PFSK-1 (cell line): Measurements from ENCODE around the gene RIPPLY1.

Experiments used
- FOXP2 ChIP-seq: optimal IDR thresholded peaks from 2 replicates; pipeline ENCODE3; 2011; ENCODE audit warnings: borderline replicate concordance, control low read depth, inconsistent platforms; ENCODE audit not compliant: insufficient read depth; ENCODE audit errors: extremely low read length, extremely low read depth
- POLR2AphosphoS5 ChIP-seq: IDR thresholded peaks from 2 replicates; pipeline ENCODE4 v1.6.1; 2012; ENCODE audit warnings: low read depth, mild to moderate bottlenecking, control low read depth, low read length, moderate library complexity
- SIN3A ChIP-seq: IDR thresholded peaks from 2 replicates; pipeline ENCODE4 v1.6.1; 2012; ENCODE audit warnings: mild to moderate bottlenecking, low read length, moderate library complexity, borderline replicate concordance; ENCODE audit not compliant: insufficient read depth
- TAF1 ChIP-seq: IDR thresholded peaks from 2 replicates; pipeline ENCODE4 v1.6.1; 2012; ENCODE audit warnings: low read length, control low read depth, borderline replicate concordance; ENCODE audit not compliant: insufficient read depth
- TF ChIP-seq, protein P1 (sequence below), 2 experiments: IDR thresholded peaks; 2 replicates each; pipeline versions ENCODE4 v1.6.1 to v1.8.0; 2011 to 2012; ENCODE audit warnings: low read depth in 2 of 2, low read length in 2 of 2, control low read depth in 1 of 2, inconsistent platforms in 1 of 2, mild to moderate bottlenecking in 1 of 2, moderate library complexity in 1 of 2; ENCODE audit not compliant: insufficient read depth in 1 of 2

RIPPLY1 gene

DNA sequence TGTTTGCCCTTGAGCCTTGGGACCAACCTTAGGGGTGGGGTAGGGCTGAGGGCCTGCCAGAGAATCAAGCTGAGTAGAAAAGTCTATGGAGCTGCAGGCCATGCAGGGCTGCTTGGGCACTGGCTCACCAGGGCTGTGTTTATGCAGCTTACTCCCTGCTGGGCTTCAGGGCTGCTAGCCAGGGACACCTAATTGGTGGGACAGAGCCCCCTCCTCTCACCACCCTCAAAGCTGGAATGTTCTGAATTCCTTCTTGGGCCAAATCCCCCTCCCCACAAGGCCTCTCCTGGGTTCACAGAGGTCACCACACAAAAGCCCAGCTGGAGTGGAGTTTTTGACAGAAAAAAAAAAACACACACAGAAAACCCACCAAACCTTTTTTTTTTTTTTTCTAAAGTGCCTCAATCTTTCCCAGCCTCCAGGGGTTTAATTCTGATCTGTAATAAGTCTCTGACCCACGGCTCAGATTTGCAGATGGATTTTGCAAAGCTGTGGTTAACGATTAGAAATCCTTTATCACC is 16.9 kb upstream of the RIPPLY1 start, which contains the start of gene CLDN2:
CLDN2 (plus strand) TSS at position 471 of the 521 bp plus-strand sequence. CDS start 7,827 bp downstream, outside the sequence.
- TF ChIP-seq POLR2AphosphoS5 (no peak), SIN3A (no peak), FOXP2 (no peak)

DNA sequence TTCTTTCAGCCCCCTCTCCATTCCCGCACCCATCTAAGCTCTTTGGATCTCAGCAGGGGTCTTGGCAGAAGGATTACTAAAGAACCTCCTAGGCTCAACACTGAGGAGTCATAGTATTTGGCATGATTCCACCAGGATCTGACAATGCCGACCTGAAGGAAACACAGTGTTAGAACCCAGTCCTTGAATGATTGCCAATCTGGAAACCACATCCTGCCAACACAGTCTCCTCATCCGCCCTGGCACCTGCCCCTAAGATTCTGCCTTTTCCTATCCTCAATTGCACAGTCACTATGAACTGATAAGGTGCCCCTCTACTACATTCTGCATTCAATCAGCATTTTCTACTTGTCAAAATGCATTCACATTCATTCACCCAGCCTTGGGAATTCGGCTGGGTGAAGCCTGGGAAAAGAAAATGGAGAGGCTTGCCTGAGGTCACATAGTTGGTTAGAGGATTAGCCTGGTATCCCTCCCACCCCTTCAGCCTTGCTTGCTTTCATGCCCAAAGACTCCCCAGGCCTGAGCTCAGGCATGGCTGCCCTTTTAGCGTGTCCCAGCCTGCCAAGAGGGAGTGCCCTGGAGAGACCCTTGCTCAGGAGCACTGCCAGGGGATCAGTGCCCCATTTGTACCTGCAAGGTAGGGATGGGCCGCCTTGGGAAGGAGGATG is 14.8 kb upstream of the RIPPLY1 start:
- TF ChIP-seq SIN3A (no peak), FOXP2 (no peak), TAF1 (no peak), POLR2AphosphoS5 (no peak)
- TF ChIP-seq, protein P1, sequence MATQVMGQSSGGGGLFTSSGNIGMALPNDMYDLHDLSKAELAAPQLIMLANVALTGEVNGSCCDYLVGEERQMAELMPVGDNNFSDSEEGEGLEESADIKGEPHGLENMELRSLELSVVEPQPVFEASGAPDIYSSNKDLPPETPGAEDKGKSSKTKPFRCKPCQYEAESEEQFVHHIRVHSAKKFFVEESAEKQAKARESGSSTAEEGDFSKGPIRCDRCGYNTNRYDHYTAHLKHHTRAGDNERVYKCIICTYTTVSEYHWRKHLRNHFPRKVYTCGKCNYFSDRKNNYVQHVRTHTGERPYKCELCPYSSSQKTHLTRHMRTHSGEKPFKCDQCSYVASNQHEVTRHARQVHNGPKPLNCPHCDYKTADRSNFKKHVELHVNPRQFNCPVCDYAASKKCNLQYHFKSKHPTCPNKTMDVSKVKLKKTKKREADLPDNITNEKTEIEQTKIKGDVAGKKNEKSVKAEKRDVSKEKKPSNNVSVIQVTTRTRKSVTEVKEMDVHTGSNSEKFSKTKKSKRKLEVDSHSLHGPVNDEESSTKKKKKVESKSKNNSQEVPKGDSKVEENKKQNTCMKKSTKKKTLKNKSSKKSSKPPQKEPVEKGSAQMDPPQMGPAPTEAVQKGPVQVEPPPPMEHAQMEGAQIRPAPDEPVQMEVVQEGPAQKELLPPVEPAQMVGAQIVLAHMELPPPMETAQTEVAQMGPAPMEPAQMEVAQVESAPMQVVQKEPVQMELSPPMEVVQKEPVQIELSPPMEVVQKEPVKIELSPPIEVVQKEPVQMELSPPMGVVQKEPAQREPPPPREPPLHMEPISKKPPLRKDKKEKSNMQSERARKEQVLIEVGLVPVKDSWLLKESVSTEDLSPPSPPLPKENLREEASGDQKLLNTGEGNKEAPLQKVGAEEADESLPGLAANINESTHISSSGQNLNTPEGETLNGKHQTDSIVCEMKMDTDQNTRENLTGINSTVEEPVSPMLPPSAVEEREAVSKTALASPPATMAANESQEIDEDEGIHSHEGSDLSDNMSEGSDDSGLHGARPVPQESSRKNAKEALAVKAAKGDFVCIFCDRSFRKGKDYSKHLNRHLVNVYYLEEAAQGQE (IDR thresholded peaks at IDR 0.05; ENCODE audit: insufficient read depth in 1 of 2, low read depth in 2 of 2, low read length in 2 of 2), result no peak

DNA sequence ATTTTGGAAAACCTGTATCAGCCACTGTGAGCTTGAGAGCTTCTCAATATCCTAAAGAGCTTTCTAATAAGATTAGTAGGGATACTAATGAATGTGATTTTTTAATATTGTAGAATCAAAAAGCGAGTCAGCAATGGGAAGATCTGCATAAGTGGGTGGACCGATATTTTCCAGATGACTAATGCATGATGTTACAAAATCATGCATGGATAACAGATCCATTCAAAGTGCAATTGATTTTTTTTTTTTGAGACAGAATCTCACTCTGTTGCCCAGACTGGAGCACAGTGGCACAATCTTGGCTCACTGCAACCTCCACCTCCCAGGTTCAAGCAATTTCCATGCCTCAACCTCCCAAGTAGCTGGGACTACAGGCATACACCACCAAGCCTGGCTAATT is 9.7 kb upstream of the RIPPLY1 start:
- TF ChIP-seq TAF1 (no peak), FOXP2 (no peak), SIN3A (no peak), POLR2AphosphoS5 (no peak)
- TF ChIP-seq, protein P1 (IDR thresholded peaks at IDR 0.05; ENCODE audit: insufficient read depth in 1 of 2, low read depth in 2 of 2, low read length in 2 of 2), result no peak

DNA sequence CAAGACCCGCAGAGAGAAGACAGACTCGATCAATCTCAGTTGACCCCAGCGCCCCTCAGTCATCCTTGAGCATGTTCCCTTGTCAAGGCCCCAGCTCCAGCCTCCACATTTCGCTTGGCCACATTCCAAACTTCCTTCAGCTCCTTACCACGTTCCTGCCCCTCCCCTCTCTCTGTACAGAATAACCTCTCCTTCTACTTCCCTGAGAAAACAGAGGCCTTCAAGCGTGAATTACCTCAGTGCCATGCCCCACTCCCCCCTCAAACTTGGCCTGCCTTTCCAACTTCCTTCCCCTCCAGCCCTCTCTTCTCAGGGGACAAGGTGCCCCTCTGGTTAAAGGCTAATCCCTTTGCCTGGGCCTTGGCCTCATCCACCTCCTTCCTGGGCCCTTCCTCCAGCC is 3.2 kb upstream of the RIPPLY1 start:
- TF ChIP-seq FOXP2 (no peak), SIN3A (no peak), TAF1 (no peak), POLR2AphosphoS5 (no peak)
- TF ChIP-seq, protein P1 (IDR thresholded peaks at IDR 0.05; ENCODE audit: insufficient read depth in 1 of 2, low read depth in 2 of 2, low read length in 2 of 2), result no peak

DNA sequence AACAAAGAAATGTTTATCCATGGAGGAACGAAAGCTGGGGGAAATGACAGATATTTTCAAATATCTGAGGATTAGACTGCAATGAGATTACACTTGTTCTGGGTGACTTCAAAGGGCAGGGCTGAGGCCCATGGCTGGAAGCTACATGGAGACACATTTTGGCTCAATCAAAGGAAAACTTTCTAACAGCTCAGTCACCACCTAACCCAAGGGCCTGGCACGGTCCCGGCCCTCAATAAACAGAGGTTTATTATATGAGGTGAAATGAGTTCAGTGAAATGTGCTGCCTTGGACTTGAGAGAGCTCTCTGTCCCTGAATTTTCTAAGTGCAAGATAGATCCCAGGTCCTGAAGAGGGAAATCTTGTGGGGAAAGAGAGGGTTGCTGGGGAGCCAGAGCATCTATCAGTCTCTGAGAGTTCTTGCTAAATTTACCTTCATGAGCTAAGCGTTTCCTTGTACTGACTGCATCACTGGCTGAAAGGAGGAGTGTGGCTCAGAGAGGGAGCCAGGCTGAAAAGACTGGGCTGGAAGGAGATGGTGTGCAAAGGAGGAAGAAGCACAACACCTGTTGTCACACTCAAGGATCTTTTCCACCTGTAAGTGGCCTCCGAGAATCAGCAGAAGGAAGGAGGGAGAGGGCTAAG is 2.0 kb upstream of the RIPPLY1 start:
- no peak for TF ChIP-seq POLR2AphosphoS5
- no peak for TF ChIP-seq TAF1
- TF ChIP-seq, protein P1 (IDR thresholded peaks at IDR 0.05; ENCODE audit: insufficient read depth in 1 of 2, low read depth in 2 of 2, low read length in 2 of 2), result no peak
- no peak for TF ChIP-seq FOXP2
- TF ChIP-seq SIN3A, result no peak
